ENCODE data around the gene PCDHA6.
"Not testable (repeated sequence)": the region's sequence is repeated elsewhere in the genome, so short reads cannot be mapped to it uniquely, and the experiment has no call there.

DNA sequence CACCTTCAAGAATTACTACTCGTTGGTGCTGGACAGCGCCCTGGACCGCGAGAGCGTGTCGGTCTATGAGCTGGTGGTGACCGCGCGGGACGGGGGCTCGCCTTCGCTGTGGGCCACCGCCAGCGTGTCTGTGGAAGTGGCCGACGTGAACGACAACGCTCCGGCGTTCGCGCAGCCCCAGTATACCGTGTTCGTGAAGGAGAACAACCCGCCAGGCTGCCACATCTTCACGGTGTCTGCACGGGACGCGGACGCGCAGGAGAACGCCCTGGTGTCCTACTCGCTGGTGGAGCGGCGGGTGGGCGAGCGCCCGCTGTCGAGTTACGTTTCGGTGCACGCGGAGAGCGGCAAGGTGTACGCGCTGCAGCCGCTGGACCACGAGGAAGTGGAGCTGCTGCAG lies 4.8 kb upstream of the PCDHA6 start:
- TF ChIP-seq, protein P1, sequence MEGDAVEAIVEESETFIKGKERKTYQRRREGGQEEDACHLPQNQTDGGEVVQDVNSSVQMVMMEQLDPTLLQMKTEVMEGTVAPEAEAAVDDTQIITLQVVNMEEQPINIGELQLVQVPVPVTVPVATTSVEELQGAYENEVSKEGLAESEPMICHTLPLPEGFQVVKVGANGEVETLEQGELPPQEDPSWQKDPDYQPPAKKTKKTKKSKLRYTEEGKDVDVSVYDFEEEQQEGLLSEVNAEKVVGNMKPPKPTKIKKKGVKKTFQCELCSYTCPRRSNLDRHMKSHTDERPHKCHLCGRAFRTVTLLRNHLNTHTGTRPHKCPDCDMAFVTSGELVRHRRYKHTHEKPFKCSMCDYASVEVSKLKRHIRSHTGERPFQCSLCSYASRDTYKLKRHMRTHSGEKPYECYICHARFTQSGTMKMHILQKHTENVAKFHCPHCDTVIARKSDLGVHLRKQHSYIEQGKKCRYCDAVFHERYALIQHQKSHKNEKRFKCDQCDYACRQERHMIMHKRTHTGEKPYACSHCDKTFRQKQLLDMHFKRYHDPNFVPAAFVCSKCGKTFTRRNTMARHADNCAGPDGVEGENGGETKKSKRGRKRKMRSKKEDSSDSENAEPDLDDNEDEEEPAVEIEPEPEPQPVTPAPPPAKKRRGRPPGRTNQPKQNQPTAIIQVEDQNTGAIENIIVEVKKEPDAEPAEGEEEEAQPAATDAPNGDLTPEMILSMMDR (IDR thresholded peaks at IDR 0.05 in 2 of 3, conservative IDR thresholded peaks at IDR 0.05 in 1 of 3; ENCODE audit: borderline replicate concordance in 1 of 3, insufficient read depth in 1 of 3, low read depth in 2 of 3, low read length in 2 of 3), result not testable (repeated sequence)
- TF ChIP-seq POLR2A (IDR thresholded peaks at IDR 0.05; ENCODE audit: borderline replicate concordance, extremely low read depth, insufficient read depth, insufficient read length); POLR2AphosphoS5 (IDR thresholded peaks at IDR 0.05; ENCODE audit: low read depth, low read length); FOSL1 (IDR thresholded peaks at IDR 0.05; ENCODE audit: low read depth); YY1 (IDR thresholded peaks at IDR 0.05; ENCODE audit: extremely low read depth, insufficient replicate concordance, low read depth, low read length); TCF7L2 (IDR thresholded peaks at IDR 0.05; ENCODE audit: borderline replicate concordance, extremely low read depth, insufficient read depth, insufficient read length); RAD21 (IDR thresholded peaks at IDR 0.05; ENCODE audit: low read depth): not testable (repeated sequence)
- TF ChIP-seq, protein P2, sequence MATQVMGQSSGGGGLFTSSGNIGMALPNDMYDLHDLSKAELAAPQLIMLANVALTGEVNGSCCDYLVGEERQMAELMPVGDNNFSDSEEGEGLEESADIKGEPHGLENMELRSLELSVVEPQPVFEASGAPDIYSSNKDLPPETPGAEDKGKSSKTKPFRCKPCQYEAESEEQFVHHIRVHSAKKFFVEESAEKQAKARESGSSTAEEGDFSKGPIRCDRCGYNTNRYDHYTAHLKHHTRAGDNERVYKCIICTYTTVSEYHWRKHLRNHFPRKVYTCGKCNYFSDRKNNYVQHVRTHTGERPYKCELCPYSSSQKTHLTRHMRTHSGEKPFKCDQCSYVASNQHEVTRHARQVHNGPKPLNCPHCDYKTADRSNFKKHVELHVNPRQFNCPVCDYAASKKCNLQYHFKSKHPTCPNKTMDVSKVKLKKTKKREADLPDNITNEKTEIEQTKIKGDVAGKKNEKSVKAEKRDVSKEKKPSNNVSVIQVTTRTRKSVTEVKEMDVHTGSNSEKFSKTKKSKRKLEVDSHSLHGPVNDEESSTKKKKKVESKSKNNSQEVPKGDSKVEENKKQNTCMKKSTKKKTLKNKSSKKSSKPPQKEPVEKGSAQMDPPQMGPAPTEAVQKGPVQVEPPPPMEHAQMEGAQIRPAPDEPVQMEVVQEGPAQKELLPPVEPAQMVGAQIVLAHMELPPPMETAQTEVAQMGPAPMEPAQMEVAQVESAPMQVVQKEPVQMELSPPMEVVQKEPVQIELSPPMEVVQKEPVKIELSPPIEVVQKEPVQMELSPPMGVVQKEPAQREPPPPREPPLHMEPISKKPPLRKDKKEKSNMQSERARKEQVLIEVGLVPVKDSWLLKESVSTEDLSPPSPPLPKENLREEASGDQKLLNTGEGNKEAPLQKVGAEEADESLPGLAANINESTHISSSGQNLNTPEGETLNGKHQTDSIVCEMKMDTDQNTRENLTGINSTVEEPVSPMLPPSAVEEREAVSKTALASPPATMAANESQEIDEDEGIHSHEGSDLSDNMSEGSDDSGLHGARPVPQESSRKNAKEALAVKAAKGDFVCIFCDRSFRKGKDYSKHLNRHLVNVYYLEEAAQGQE (IDR thresholded peaks at IDR 0.05; ENCODE audit: low read depth), result not testable (repeated sequence)
